GM18520 (cell line): ENCODE results near the gene IL13RA2.

Experiments used
- ATAC-seq: cut with Tn5 transposase; IDR thresholded peaks from one replicate; pipeline ENCODE4 v1.9.1; 2021; ENCODE audit not compliant: unreplicated experiment

IL13RA2 gene

DNA sequence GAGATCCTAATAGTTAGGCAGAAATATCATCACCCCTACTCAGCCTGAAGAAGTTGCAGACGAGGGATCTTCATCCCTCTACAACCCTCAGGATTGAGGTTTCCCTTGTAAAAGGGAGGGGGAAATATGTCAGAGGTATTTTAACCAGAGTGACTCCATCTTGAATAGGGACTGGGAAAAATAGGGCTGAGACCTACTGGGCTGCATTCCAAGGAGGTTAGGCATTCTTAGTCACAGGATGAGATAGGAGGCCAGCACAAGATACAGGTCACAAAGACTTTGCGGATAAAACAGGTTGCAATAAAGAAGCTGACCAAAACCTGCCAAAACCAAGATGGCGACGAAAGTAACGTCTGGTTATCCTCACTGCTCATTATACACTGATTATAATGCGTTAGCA is 17.5 kb downstream of the IL13RA2 start:
- no peak for ATAC-seq

DNA sequence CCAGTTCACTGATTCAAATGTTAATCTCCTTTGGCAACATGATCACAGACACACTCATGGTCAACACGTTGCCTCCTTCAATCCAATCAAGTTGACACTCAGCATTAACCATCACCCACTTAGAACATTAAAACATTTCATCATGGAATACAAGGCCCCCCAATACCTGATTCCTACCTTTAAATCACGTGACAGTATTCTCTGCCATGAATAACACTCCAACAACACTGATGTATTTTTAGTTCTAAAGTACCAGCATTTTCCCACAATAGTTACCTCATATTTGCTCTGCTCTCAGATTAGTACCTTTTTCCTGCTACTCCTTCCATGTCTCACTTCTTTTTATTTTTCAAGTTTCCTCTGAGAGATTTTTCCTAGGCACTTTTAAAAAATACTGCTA is 19.6 kb downstream of the IL13RA2 start:
- ATAC-seq = no peak

DNA sequence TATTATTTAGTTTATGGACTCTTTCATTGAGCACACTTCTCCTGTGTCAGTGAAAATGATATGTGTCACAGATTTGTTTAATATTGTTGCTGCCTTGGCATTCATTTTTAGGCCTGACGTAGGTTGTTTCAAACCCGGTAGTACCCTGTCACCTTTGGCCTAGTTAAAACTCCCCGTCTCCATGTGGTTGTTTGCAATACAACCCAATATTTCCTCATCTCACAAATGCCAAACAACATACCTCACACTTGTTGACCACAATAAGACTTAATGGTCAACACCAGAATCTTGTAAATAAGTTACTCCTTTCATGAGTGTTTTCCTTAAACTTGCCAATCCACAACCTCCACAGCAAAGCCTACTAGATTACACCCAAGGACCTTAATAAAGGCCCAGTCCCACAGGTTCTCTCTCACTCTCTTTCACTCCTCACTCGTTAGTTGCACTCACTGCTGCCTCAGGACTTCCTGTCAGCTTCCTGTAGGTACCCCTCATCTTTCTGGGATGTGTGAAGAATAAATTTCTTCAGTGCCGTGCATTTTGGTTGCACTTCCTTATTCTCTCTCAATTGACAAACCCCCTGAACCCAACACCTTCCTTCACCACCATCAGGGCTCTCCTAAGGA is 31.3 kb downstream of the IL13RA2 start:
- ATAC-seq = no peak

DNA sequence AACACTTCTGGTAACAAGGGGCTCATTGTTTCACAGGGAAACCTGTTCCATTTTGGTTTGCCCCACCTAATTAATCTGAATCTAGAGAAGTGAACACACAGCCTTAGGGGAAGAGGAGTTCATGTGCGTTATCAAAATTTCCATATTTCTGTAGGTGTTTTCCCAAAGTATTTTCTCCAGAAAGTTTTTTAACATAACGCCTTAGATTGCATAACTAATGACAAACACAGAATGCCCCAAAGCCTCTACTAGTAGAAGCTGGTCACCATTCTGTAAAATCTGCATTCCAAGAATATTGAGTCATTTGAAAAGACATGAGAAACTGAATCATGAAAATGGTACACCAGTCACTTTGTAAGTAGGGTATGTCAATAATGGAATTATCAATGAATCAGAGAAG is 41.1 kb downstream of the IL13RA2 start:
- ATAC-seq = no peak

DNA sequence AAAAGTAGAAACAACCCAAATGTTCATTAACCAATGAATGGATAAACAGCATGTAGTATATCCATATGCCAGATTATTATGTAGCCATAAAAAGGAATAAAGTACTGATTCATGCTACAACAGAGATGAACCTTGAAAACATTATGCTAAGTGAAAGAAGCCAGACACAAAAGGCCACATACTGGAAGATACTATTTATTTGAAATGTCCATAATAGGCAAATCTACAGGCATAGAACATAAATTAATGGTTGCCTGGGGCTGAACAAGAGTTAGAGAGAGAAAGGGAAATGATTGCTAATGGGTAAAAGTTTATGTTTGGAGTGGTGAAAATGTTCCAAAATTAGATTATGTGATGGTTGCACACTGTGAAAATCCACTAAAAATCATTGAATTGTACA is 44.4 kb downstream of the IL13RA2 start:
- ATAC-seq = no peak

DNA sequence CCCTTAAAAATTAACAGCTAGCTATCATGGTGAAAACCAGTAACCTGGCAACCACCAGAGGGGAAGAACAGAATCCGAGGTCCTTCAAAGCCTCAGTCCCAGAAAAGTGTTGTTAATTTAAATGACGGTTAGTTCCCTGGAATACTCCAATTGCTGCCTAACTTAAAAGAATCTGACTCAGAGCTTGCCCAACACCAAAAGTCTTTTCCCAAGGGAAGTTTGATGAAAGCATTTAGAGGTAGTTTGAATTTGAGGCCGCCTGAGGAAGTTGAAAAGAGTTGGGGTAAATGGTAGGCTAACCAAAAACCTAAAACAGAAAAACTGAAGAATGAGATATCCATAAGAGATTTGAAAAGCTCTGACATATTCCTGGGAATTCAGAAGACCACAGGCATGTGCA is 46.6 kb downstream of the IL13RA2 start:
- ATAC-seq = no peak

DNA sequence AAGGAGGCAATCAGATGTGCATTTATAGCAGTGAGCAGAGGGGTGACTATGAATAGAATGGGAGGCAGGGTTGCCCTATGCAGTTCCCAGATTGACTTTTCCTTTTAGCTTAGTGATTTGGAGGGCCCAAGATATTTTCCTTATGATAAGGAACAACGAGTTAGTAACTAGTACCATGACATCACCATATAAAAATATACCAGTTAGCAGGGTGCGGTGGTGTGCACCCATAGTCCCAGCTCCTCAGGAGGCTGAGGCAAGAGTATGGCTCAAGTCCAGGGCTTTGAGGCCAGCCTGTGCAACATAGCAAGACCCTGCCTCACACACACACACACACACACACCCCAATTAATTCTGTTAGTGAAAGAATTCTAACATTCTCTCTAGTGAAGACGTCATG is 53.0 kb downstream of the IL13RA2 start:
- no peak for ATAC-seq

DNA sequence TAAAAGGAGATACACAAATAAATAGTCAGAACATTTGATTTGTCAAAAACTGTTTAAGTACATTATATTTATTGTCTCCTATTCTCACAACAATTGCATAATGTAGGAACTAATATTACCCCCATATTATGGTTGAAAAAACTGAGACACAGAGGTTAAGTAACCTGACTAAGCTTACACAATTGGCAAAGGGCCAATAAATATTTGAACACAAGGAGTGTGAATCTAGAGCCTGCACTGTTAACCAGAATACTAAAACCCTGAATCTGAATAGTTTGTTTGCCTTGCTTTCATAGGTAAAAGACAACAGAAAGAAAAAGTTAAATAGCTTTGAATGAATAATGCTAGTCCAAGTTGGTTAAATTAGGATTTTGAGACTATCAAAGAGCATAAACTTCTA is 55.2 kb downstream of the IL13RA2 start:
- ATAC-seq = no peak

DNA sequence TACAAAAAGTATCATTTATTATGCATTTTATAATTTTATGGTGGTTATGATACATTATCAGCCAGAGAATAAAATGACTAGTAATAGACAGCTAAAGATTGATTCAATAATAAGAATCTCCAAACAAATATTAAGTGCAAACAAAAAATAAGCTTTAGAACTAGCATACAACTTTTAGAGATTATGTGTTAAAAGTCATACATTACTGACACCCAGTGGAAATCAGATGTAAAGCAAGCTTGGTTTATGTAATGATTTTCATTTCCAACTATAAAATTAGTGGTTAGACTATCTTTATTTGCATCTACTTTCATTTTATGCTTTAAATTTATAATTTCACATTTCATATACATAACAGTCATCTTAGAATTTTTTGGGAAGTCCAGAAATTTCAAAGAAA is 57.7 kb downstream of the IL13RA2 start:
- ATAC-seq = no peak
